GM12878 (cell line): ENCODE measurements around the gene SERTAD2. TPM values are rescaled to one million over a fixed set of nuclear protein-coding genes. Genes with fewer than 3 reads are reported as not detected.

Experiments
- ATAC-seq: fragments of 200-7000 bp; cut with Tn5 transposase; 3 replicates; pipeline ENCODE4 v1.9.1; 2020; ENCODE audit warnings: mild to moderate bottlenecking, moderate library complexity
- BruUV-seq: library from RNA; stranded (reverse); fragments of 400-500 nt; replicated peaks from 2 replicates; lab custom pipeline; 2021; lab: Mats Ljungman, UMichigan
- CTCF ChIA-PET: fragments of 300-600 bp; sonication (Branson Sonifier 250); formaldehyde crosslinking; extraction: SDS; loops from one replicate; lab custom pipeline; 2021; ENCODE audit warnings: inconsistent platforms; lab: Yijun Ruan, JAX
- POLR2A ChIA-PET: fragments of 350-600 bp; formaldehyde crosslinking; extraction: SDS; loops from one replicate; lab custom pipeline; 2021; ENCODE audit warnings: inconsistent platforms; lab: Charles Lee
- RAD21 ChIA-PET: fragments of 300-600 bp; sonication (Branson Sonifier 250); formaldehyde crosslinking; loops from one replicate; lab custom pipeline; 2023; ENCODE audit warnings: antibody characterized with exemption; ENCODE audit not compliant: unreplicated experiment; lab: Charles Lee
- SMC1A ChIA-PET: fragments of 300-600 bp; sonication (Branson Sonifier 250); formaldehyde crosslinking; loops from one replicate; lab custom pipeline; 2023; ENCODE audit not compliant: unreplicated experiment, uncharacterized antibody; lab: Charles Lee
- DNase-seq: peaks from one replicate; pipeline ENCODE4 v3.0.0-alpha.2; 2011; ENCODE audit warnings: low read depth, low spot score
- FAIRE-seq: peaks from 3 replicates; lab custom pipeline; 2011; peaks lifted over from hg19 to GRCh38; lab: Jason Lieb, UNC
- H2AFZ ChIP-seq: 2 replicates; pipeline ENCODE4 v1.6.0; 2011; ENCODE audit warnings: low read depth, low read length, control low read depth; ENCODE audit not compliant: control insufficient read depth
- H3K27ac ChIP-seq: 2 replicates; pipeline ENCODE4 v1.5.1; 2011; ENCODE audit warnings: control low read depth; ENCODE audit not compliant: control insufficient read depth, insufficient read depth
- H3K27me3 ChIP-seq, 2 experiments: replicated peaks in 1 of 2; 2 replicates each; pipeline versions ENCODE4 v1.6.0 to v1.6.1; 2011; ENCODE audit warnings: low read length in 1 of 2; ENCODE audit not compliant: control insufficient read depth in 2 of 2, insufficient read depth in 2 of 2
- H3K36me3 ChIP-seq, 2 experiments: 2 replicates each; pipeline ENCODE4 v1.5.1; 2011; ENCODE audit warnings: low read length in 1 of 2; ENCODE audit not compliant: control insufficient read depth in 2 of 2, insufficient read depth in 2 of 2
- H3K4me1 ChIP-seq: 2 replicates; pipeline ENCODE4 v1.6.1; 2011; ENCODE audit warnings: mild to moderate bottlenecking, low read length, moderate library complexity, mixed read lengths; ENCODE audit not compliant: control insufficient read depth, insufficient read depth
- H3K4me2 ChIP-seq: 2 replicates; pipeline ENCODE4 v1.6.0; 2011; ENCODE audit warnings: control low read depth; ENCODE audit not compliant: control insufficient read depth, insufficient read depth
- H3K4me3 ChIP-seq: fragments of 200-600 bp; sonication (generic); 2 replicates; pipeline ENCODE4 v1.5.1; 2016
- H3K79me2 ChIP-seq: 2 replicates; pipeline ENCODE4 v1.6.0; 2011; ENCODE audit warnings: low read length; ENCODE audit not compliant: control insufficient read depth, insufficient read depth
- H3K9ac ChIP-seq: 2 replicates; pipeline ENCODE4 v1.8.0; 2011; ENCODE audit warnings: low read length, control low read depth, mixed read lengths; ENCODE audit not compliant: control insufficient read depth, insufficient read depth
- H3K9me3 ChIP-seq: replicated peaks from 3 replicates; pipeline ENCODE4 v1.5.1; 2011; ENCODE audit warnings: mild to moderate bottlenecking, low read length; ENCODE audit not compliant: control insufficient read depth, insufficient read depth
- H4K20me1 ChIP-seq: 2 replicates; pipeline ENCODE4 v1.6.0; 2011; ENCODE audit not compliant: control insufficient read depth, insufficient read depth
- BHLHE40 ChIP-seq, 2 experiments: fragments of 450-650 bp in 1 of 2; IDR thresholded peaks; 2 replicates each; pipeline ENCODE4 v1.6.1; 2011 to 2017; ENCODE audit warnings: low read depth in 2 of 2, borderline replicate concordance in 1 of 2, improper control_type of control experiment in 1 of 2, low read length in 1 of 2, mild to moderate bottlenecking in 1 of 2
- NFYB ChIP-seq: IDR thresholded peaks from 2 replicates; pipeline ENCODE4 v1.6.1; 2011; ENCODE audit warnings: low read depth, mild to moderate bottlenecking, low read length, improper control_type of control experiment, moderate library complexity; ENCODE audit not compliant: insufficient read depth
- PAX5 ChIP-seq: IDR thresholded peaks from 2 replicates; pipeline ENCODE4 v1.6.1; 2011; ENCODE audit warnings: low read depth, low read length, borderline replicate concordance
- SMAD1 ChIP-seq: fragments of 450-650 bp; IDR thresholded peaks from 2 replicates; pipeline ENCODE4 v1.6.1; 2018; ENCODE audit warnings: mild to moderate bottlenecking, low read depth; ENCODE audit not compliant: partially characterized antibody
- WGBS: methylation state at CpG from one replicate; pipeline ENCODE4 v1.1.6; 2016; ENCODE audit warnings: low lambda C conversion rate; ENCODE audit not compliant: insufficient replicate concordance, insufficient coverage; ENCODE audit errors: missing lambda C conversion rate; 5-methylcytosine and 5-hydroxymethylcytosine counted together
- in situ Hi-C: fragments of 300-500 bp; cut with MboI; formaldehyde crosslinking; loops from 9 replicates; pipeline ENCODE4 v1.14.3; 2018; ENCODE audit warnings: mixed read lengths
- intact Hi-C: fragments of 100-400 bp; cut with micrococcal nuclease; formaldehyde crosslinking; loops from one replicate; pipeline ENCODE4 v1.14.2; 2022; ENCODE audit not compliant: unreplicated experiment
- polyA plus RNA-seq, 11 experiments: library from polyadenylated mRNA; depleted of rRNA in 4 of 11; unstranded in 6 of 11; stranded (reverse) in 5 of 11; fragments of >200 nt; fragmentation: Nextera tagmentation in 4 of 11; fragmentation: Illumina TruSeq in 1 of 11; extraction: Ambion mirVana in 4 of 11; extraction: Trizol in 1 of 11; gene quantifications; 1 replicate in 1 of 11; 2 replicates in 10 of 11; pipeline versions ENCODE4 v1.2.1 to v1.2.3, GENCODE V29; 2011 to 2016; ENCODE audit warnings: inconsistent platforms in 2 of 11, missing spikeins in 2 of 11, low read depth in 1 of 11
- total RNA-seq, 4 experiments: library from RNA; depleted of rRNA in 3 of 4; stranded (reverse); fragments of >200 nt in 3 of 4; fragmentation: Illumina TruSeq in 1 of 4; extraction: Trizol in 1 of 4; gene quantifications; 2 replicates each; pipeline versions ENCODE4 v1.2.1 to v1.2.3, GENCODE V29; 2013 to 2021
- TF ChIP-seq, protein P1 (sequence below): fragments of 450-650 bp; formaldehyde crosslinking; IDR thresholded peaks from 2 replicates; pipeline ENCODE4 v1.5.0; 2022; ENCODE audit warnings: mild to moderate bottlenecking, missing genetic modification characterization

Gene SERTAD2
- total and polyA plus RNA-seq, 10 of the 15 experiments (the other 5 are each of a cell fraction or from before 2014, with no cell fraction given), result 7.9 to 28.7 (median 20.1) TPM

DNA sequence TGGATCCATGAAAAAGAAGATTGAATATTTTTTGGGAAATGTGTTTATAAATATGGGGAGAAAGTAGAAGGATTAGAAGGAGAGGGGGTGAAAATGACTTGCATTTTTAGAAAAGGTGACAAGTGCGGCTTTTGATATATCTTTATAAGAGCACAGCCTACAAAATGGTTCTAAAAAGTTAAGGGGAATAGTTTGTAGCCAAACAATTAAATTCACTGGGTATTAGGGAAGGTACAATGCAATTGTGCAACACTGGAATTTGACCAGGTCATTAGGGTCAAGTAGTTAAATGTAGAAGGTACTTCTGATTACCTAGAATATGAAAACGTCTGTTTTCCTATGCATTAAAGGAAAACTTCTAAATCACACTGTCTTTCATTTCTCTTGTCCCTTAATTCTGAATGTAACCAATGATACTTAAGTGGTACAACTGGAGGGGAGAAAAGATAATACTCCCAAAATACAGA, 44.5 kb upstream of the SERTAD2 start:
- POLR2A ChIA-PET, result interaction anchor here (0.5 to 4.8 kb wide), 9 partner anchors 17 to 140 kb away, joined by 3 to 81 read pairs (median 6); partner anchors contain the start of gene SERTAD2

More for the DNA sequence above, 44.5 kb upstream of the SERTAD2 start:
- no peaks in the 10 kb centered on the region; the same call in 2 of the 3 replicates for H3K9me3 ChIP-seq
- in situ Hi-C loops (no loop called here), intact Hi-C loops (loop anchor here (1.0 to 2.0 kb wide), 5 partner anchors 45 to 173 kb away; partner anchors contain the start of genes AFTPH and SERTAD2)
- H3K9ac ChIP-seq, result peak overlapping the region; percentile 54
- H4K20me1 ChIP-seq, result no peaks in the 10 kb centered on the region
- H3K27me3 ChIP-seq, result no peaks in the 10 kb centered on the region
- ATAC-seq (no peak), DNase-seq (no peak), FAIRE-seq (no peak)
- H3K4me3 ChIP-seq, result no peak overlapping the region
- no TSS peak for BruUV-seq
- ChIA-PET SMC1A (interaction anchor here (1.1 to 6.4 kb wide), 10 partner anchors 11 to 133 kb away, joined by 3 to 262 read pairs (median 4); partner anchors contain the start of gene SERTAD2), RAD21 (interaction anchor here (0.5 to 2.0 kb wide), 24 partner anchors 15 to 367 kb away, joined by 3 to 50 read pairs (median 4); partner anchors contain the start of gene SERTAD2), CTCF (interaction anchor here (0.6 to 4.2 kb wide), 8 partner anchors 26 to 91 kb away, joined by 3 to 25 read pairs (median 6); partner anchors contain the start of gene SERTAD2)
- peaks cover 0 to 5% of the 10 kb centered on the region in 2 experiments; a peak in 2 of 4 replicates for H3K36me3 ChIP-seq
- peaks cover 47% of the 10 kb centered on the region for H3K4me1 ChIP-seq
- H3K79me2 ChIP-seq, result peaks cover 51% of the 10 kb centered on the region
- 25% methylated on average over 2 of the region's 2 CpGs for WGBS
- peak overlapping the region; percentile 98 for H3K27ac ChIP-seq
- TF ChIP-seq SMAD1, result peak; percentile 3
- no peak for TF ChIP-seq PAX5
- no peak for TF ChIP-seq BHLHE40 (IDR thresholded peaks at IDR 0.05; ENCODE audit: borderline replicate concordance in 1 of 2, low read depth in 2 of 2, low read length in 1 of 2)
- TF ChIP-seq, protein P1, sequence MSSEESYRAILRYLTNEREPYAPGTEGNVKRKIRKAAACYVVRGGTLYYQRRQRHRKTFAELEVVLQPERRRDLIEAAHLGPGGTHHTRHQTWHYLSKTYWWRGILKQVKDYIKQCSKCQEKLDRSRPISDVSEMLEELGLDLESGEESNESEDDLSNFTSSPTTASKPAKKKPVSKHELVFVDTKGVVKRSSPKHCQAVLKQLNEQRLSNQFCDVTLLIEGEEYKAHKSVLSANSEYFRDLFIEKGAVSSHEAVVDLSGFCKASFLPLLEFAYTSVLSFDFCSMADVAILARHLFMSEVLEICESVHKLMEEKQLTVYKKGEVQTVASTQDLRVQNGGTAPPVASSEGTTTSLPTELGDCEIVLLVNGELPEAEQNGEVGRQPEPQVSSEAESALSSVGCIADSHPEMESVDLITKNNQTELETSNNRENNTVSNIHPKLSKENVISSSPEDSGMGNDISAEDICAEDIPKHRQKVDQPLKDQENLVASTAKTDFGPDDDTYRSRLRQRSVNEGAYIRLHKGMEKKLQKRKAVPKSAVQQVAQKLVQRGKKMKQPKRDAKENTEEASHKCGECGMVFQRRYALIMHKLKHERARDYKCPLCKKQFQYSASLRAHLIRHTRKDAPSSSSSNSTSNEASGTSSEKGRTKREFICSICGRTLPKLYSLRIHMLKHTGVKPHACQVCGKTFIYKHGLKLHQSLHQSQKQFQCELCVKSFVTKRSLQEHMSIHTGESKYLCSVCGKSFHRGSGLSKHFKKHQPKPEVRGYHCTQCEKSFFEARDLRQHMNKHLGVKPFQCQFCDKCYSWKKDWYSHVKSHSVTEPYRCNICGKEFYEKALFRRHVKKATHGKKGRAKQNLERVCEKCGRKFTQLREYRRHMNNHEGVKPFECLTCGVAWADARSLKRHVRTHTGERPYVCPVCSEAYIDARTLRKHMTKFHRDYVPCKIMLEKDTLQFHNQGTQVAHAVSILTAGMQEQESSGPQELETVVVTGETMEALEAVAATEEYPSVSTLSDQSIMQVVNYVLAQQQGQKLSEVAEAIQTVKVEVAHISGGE, result no peak
- peak; percentile 53; the same call in 1 of the 2 replicates for TF ChIP-seq NFYB
- peak overlapping the region; percentile 97 for H3K4me2 ChIP-seq
- peak overlapping the region; percentile 33; the same call in 1 of the 2 replicates for H2AFZ ChIP-seq
